PFSK-1 (cell line): Measurements from ENCODE around the gene PIRT.

Experiments
- FOXP2 ChIP-seq: optimal IDR thresholded peaks from 2 replicates; pipeline ENCODE3; 2011; ENCODE audit warnings: borderline replicate concordance, control low read depth, inconsistent platforms; ENCODE audit not compliant: insufficient read depth; ENCODE audit errors: extremely low read length, extremely low read depth
- POLR2AphosphoS5 ChIP-seq: IDR thresholded peaks from 2 replicates; pipeline ENCODE4 v1.6.1; 2012; ENCODE audit warnings: low read depth, mild to moderate bottlenecking, control low read depth, low read length, moderate library complexity
- REST ChIP-seq, 2 experiments: IDR thresholded peaks; 2 replicates each; pipeline versions ENCODE4 v1.6.1 to v1.8.0; 2011 to 2012; ENCODE audit warnings: low read depth in 2 of 2, low read length in 2 of 2, control low read depth in 1 of 2, inconsistent platforms in 1 of 2, mild to moderate bottlenecking in 1 of 2, moderate library complexity in 1 of 2; ENCODE audit not compliant: insufficient read depth in 1 of 2
- SIN3A ChIP-seq: IDR thresholded peaks from 2 replicates; pipeline ENCODE4 v1.6.1; 2012; ENCODE audit warnings: mild to moderate bottlenecking, low read length, moderate library complexity, borderline replicate concordance; ENCODE audit not compliant: insufficient read depth
- TAF1 ChIP-seq: IDR thresholded peaks from 2 replicates; pipeline ENCODE4 v1.6.1; 2012; ENCODE audit warnings: low read length, control low read depth, borderline replicate concordance; ENCODE audit not compliant: insufficient read depth

Gene PIRT

GRCh38 chr17:10836145-10836544 lies 1.7 kb downstream of the PIRT start:
- no peak for TF ChIP-seq POLR2AphosphoS5
- TF ChIP-seq FOXP2 = no peak
- TF ChIP-seq REST (IDR thresholded peaks at IDR 0.05; ENCODE audit: insufficient read depth in 1 of 2, low read depth in 2 of 2, low read length in 2 of 2) = peak in 1 of 2 experiments; percentile 58; a peak in 1 of 4 replicates

GRCh38 chr17:10831696-10832095 lies 6.2 kb downstream of the PIRT start:
- TF ChIP-seq SIN3A (no peak), FOXP2 (no peak), POLR2AphosphoS5 (no peak), TAF1 (no peak), REST (IDR thresholded peaks at IDR 0.05; ENCODE audit: insufficient read depth in 1 of 2, low read depth in 2 of 2, low read length in 2 of 2) (no peak)

- TF ChIP-seq POLR2AphosphoS5 (no peak), FOXP2 (no peak), TAF1 (no peak), REST (IDR thresholded peaks at IDR 0.05; ENCODE audit: insufficient read depth in 1 of 2, low read depth in 2 of 2, low read length in 2 of 2) (no peak), SIN3A (no peak)
Measured at GRCh38 chr17:10827898-10828552, 9.9 kb downstream of the PIRT start.

GRCh38 chr17:10824874-10825273 lies 13.0 kb downstream of the PIRT start:
- TF ChIP-seq FOXP2 (no peak), SIN3A (no peak), TAF1 (no peak), POLR2AphosphoS5 (no peak), REST (IDR thresholded peaks at IDR 0.05; ENCODE audit: insufficient read depth in 1 of 2, low read depth in 2 of 2, low read length in 2 of 2) (no peak)

- TF ChIP-seq SIN3A (no peak), REST (IDR thresholded peaks at IDR 0.05; ENCODE audit: insufficient read depth in 1 of 2, low read depth in 2 of 2, low read length in 2 of 2) (no peak)
Measured at GRCh38 chr17:10821770-10822169, 16.1 kb downstream of the PIRT start.
